GM23248 (cell line): ENCODE measurements around the gene HES2.

ENCODE experiments used
- EZH2 ChIP-seq: fragments of 200-600 bp; sonication (generic); IDR thresholded peaks from 2 replicates; pipeline ENCODE4 v1.6.1; 2018; ENCODE audit warnings: antibody characterized with exemption, mild to moderate bottlenecking; ENCODE audit not compliant: insufficient read depth, poor library complexity, severe bottlenecking
- EZH2phosphoT487 ChIP-seq: fragments of 200-600 bp; sonication (generic); IDR thresholded peaks from 2 replicates; pipeline ENCODE4 v1.6.1; 2018; ENCODE audit warnings: antibody characterized with exemption, moderate library complexity, mild to moderate bottlenecking, low read depth; ENCODE audit not compliant: insufficient read depth

- no peak for TF ChIP-seq EZH2phosphoT487
- TF ChIP-seq EZH2, result no peak
These were observed 35.6 kb downstream of the HES2 start for GRCh38 chr1:6384135-6384534.
